Lung (tissue), 12 donors: ENCODE data around the gene FGF2. TPM values are rescaled to one million over a fixed set of nuclear protein-coding genes. Genes with fewer than 3 reads are reported as not detected.

Source experiments
- ATAC-seq: fragments of 200-7000 bp; cut with Tn5 transposase; one replicate; pipeline ENCODE4 v1.9.1; 2020; ENCODE audit warnings: moderate number of reproducible peaks; ENCODE audit not compliant: insufficient read depth, low FRiP score
- DNase-seq, 3 donors: peaks; one replicate each; pipeline ENCODE4 v3.0.0-alpha.2; 2013 to 2017
- H3K27ac ChIP-seq, 2 donors: one replicate each; pipeline ENCODE4 v1.5.1; 2013; ENCODE audit warnings: mild to moderate bottlenecking in 2 of 2, moderate library complexity in 2 of 2, control low read depth in 1 of 2, inconsistent platforms in 1 of 2, low read depth in 1 of 2, low read length in 1 of 2
- H3K27me3 ChIP-seq, 3 donors: one replicate each; pipeline ENCODE4 v1.5.1; 2013; ENCODE audit warnings: low read length in 2 of 3; ENCODE audit not compliant: control insufficient read depth in 3 of 3, insufficient read depth in 3 of 3
- H3K36me3 ChIP-seq, 4 donors: one replicate each; pipeline ENCODE4 v1.5.1; 2013; ENCODE audit warnings: low read length in 4 of 4, mild to moderate bottlenecking in 1 of 4, moderate library complexity in 1 of 4; ENCODE audit not compliant: control insufficient read depth in 4 of 4, insufficient read depth in 4 of 4
- H3K4me1 ChIP-seq, 5 donors: one replicate each; pipeline ENCODE4 v1.5.1; 2013; ENCODE audit warnings: low read length in 5 of 5, mild to moderate bottlenecking in 2 of 5, moderate library complexity in 1 of 5; ENCODE audit not compliant: control insufficient read depth in 5 of 5, insufficient read depth in 5 of 5
- H3K4me3 ChIP-seq: one replicate; pipeline ENCODE4 v1.5.1; 2013; ENCODE audit warnings: mild to moderate bottlenecking, control low read depth, moderate library complexity
- H3K9ac ChIP-seq, 2 donors: one replicate each; pipeline ENCODE4 v1.5.1; 2013; ENCODE audit warnings: low read length in 2 of 2, control low read depth in 1 of 2; ENCODE audit not compliant: insufficient read depth in 1 of 2
- H3K9me3 ChIP-seq, 4 donors: one replicate each; pipeline ENCODE4 v1.5.1; 2013; ENCODE audit warnings: low read length in 3 of 4, mild to moderate bottlenecking in 1 of 4, moderate library complexity in 1 of 4; ENCODE audit not compliant: control insufficient read depth in 4 of 4, insufficient read depth in 3 of 4
- WGBS, 2 donors: extraction: QIAGEN DNeasy Blood & Tissue Kit; methylation state at CpG; one replicate each; pipeline ENCODE4 v1.1.7; 2013; 5-methylcytosine and 5-hydroxymethylcytosine counted together
- polyA plus RNA-seq, 2 donors: library from polyadenylated mRNA; stranded (reverse); fragments of 200-250 nt; gene quantifications; one replicate each; pipeline ENCODE4 v1.2.1, GENCODE V29; 2013
- total RNA-seq, 2 donors: library from RNA; depleted of rRNA in 1 of 2; stranded (reverse); fragments of >200 nt in 1 of 2; gene quantifications; one replicate each; pipeline ENCODE4 v1.2.1, GENCODE V29; 2014 to 2021
- TF ChIP-seq, protein P1 (sequence below): IDR thresholded peaks from 2 replicates; pipeline ENCODE4 v1.5.1; 2012; ENCODE audit warnings: mild to moderate bottlenecking; ENCODE audit errors: control extremely low read depth, extremely low read depth
- donor health status: control.
- donor health status: control.
- donor health status: Bipolar disorder and iron deficiency.
- donor health status: healthy.
- donor health status: DM: yes; HTN: yes; CAD: no.

Gene FGF2
- total and polyA plus RNA-seq, 4 donors: 2.4 to 11.6 (median 6.2) TPM

DNA sequence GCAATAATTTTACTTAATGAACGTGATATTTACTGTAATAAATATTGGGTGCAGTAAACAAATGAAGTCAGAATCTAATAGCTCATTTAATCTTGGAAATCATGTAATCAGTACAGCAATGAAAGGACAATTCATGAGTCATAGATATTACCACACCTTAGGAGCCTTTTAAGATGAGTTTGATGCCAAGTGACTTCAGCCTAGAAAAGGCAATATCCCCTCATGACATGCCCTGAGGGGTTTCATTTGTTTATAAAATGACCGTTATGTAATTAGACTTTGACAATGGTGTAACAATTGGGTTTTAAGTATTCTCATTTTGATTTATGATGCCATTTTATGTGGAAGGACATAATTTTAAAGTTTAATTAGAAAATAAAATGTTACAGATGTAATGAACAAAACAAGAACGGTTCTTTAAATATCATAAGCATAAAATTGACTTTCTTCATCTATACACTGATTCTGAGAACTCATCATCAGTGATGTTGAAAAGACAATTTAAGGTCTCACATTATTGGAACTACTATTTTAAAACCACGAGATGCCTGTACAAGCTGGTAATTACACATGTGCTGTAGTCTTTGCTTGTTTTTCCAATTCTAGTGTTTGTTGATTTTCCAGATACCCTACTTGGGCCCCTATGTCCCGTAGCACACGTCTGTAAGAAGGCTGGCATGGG lies 5.0 kb downstream of the FGF2 start:
- Histone ChIP-seq H3K4me3 (no peak overlapping the region), H3K9me3 (no peaks in the 10 kb centered on the region), H3K4me1 (peaks cover 0 to 22% (median 0%) of the 10 kb centered on the region in 5 donors), H3K27ac (no peak overlapping the region), H3K36me3 (peaks cover 0 to 4% (median 1%) of the 10 kb centered on the region in 4 donors), H3K9ac (no peak overlapping the region), H3K27me3 (peaks cover 0 to 14% (median 0%) of the 10 kb centered on the region in 3 donors)
- TF ChIP-seq, protein P1, sequence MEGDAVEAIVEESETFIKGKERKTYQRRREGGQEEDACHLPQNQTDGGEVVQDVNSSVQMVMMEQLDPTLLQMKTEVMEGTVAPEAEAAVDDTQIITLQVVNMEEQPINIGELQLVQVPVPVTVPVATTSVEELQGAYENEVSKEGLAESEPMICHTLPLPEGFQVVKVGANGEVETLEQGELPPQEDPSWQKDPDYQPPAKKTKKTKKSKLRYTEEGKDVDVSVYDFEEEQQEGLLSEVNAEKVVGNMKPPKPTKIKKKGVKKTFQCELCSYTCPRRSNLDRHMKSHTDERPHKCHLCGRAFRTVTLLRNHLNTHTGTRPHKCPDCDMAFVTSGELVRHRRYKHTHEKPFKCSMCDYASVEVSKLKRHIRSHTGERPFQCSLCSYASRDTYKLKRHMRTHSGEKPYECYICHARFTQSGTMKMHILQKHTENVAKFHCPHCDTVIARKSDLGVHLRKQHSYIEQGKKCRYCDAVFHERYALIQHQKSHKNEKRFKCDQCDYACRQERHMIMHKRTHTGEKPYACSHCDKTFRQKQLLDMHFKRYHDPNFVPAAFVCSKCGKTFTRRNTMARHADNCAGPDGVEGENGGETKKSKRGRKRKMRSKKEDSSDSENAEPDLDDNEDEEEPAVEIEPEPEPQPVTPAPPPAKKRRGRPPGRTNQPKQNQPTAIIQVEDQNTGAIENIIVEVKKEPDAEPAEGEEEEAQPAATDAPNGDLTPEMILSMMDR: no peak
- WGBS, 2 donors: 78 to 88% methylated on average over 6 of the region's 6 CpGs
- ATAC-seq: no peak
- DNase-seq: no peak

DNA sequence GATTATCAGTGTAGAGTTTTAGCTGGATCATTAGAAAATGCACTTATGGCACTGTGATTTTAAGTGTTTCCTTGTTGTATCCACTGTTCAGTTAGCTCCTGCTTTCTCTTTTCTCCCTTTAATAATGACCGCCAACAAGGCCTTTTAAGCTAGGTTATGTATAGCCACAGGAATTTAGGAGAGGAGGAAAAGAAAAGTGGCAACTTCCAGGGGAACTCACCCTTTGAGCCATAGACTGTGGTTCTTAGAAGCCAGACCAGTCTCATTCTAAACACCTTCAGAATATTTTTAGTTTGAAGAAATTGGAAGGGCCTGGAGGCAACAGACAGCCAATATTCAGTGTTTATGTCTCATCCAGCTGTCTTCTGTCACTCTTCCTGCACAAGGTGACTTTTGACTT lies 6.1 kb downstream of the FGF2 start:
- 93 to 94% methylated on average over 1 of the region's 1 CpG for WGBS, 2 donors
- Histone ChIP-seq H3K27me3 (peaks cover 0 to 12% (median 0%) of the 10 kb centered on the region in 3 donors), H3K36me3 (peaks cover 0 to 4% (median 1%) of the 10 kb centered on the region in 4 donors), H3K4me3 (no peak overlapping the region), H3K9ac (no peak overlapping the region), H3K27ac (no peak overlapping the region), H3K9me3 (no peaks in the 10 kb centered on the region), H3K4me1 (peaks cover 0 to 19% (median 0%) of the 10 kb centered on the region in 5 donors)
- TF ChIP-seq, protein P1: no peak
- DNase-seq (no peak), ATAC-seq (no peak)

DNA sequence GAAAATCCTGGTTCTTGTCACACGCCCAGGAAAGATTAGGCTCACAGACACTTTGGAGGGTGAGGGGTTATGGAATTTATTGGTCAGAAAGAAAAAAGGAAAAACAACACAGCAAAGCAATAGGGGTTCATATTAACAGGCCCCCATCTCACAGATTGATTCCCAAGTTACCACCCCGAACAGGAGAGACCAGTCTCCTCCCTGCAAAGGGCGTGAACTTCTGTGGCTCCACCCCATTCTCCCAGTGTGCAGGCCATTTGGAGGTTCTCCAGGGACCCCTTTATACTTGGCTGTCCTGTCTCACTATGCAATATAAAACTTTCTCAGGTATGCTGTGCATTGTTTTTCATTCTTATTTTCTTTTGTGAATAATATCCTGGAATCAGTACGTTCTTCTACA lies 7.4 kb downstream of the FGF2 start:
- no peaks in the 10 kb centered on the region for H3K9me3 ChIP-seq
- WGBS, 2 donors: 79 to 93% methylated on average over 4 of the region's 4 CpGs
- DNase-seq (no peak), ATAC-seq (no peak)
- no peak overlapping the region for H3K9ac ChIP-seq
- TF ChIP-seq, protein P1: no peak
- H3K36me3 ChIP-seq: peaks cover 0 to 4% (median 1%) of the 10 kb centered on the region in 4 donors
- peaks cover 0 to 5% (median 0%) of the 10 kb centered on the region in 3 donors for H3K27me3 ChIP-seq
- peaks cover 0 to 12% (median 0%) of the 10 kb centered on the region in 5 donors for H3K4me1 ChIP-seq
- no peak overlapping the region for H3K4me3 ChIP-seq
- no peak overlapping the region for H3K27ac ChIP-seq
